GM19193 (cell line): ENCODE data around the gene GAPDH.

ENCODE experiments used
- POLR2A ChIP-seq: IDR thresholded peaks from 4 replicates; pipeline ENCODE4 v1.6.1; 2011; ENCODE audit not compliant: insufficient read depth, insufficient read length; ENCODE audit errors: extremely low read depth

Gene GAPDH

DNA sequence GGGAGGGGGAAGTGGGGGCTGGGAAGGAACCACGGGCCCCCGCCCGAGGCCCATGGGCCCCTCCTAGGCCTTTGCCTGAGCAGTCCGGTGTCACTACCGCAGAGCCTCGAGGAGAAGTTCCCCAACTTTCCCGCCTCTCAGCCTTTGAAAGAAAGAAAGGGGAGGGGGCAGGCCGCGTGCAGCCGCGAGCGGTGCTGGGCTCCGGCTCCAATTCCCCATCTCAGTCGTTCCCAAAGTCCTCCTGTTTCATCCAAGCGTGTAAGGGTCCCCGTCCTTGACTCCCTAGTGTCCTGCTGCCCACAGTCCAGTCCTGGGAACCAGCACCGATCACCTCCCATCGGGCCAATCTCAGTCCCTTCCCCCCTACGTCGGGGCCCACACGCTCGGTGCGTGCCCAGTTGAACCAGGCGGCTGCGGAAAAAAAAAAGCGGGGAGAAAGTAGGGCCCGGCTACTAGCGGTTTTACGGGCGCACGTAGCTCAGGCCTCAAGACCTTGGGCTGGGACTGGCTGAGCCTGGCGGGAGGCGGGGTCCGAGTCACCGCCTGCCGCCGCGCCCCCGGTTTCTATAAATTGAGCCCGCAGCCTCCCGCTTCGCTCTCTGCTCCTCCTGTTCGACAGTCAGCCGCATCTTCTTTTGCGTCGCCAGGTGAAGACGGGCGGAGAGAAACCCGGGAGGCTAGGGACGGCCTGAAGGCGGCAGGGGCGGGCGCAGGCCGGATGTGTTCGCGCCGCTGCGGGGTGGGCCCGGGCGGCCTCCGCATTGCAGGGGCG is at the start of gene GAPDH:
Gene GAPDH, plus strand, starts transcription at position 595 of the 772 bp plus-strand sequence. CDS start 316 bp downstream, outside the sequence.
- peak; percentile 100 for TF ChIP-seq POLR2A

DNA sequence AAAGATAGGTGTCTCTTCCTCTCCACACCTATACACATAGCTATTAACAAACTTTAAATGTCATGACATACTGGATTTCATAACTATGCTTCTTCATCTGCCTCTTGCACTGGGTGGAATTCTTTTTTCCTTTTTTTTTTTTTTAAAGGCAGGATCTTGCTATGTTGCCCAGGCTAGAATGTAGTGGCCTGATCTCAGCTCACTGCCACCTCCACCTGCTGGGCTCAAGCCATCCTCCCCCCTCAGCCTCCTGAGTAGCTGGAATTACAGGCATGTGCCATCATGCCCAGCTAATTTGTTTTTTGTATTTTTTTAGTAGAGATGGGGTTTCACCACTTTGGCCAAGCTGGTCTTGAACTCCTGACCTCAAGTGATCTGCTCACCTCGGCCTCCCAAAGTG is 46.1 kb upstream of the GAPDH start:
- TF ChIP-seq POLR2A = no peak

DNA sequence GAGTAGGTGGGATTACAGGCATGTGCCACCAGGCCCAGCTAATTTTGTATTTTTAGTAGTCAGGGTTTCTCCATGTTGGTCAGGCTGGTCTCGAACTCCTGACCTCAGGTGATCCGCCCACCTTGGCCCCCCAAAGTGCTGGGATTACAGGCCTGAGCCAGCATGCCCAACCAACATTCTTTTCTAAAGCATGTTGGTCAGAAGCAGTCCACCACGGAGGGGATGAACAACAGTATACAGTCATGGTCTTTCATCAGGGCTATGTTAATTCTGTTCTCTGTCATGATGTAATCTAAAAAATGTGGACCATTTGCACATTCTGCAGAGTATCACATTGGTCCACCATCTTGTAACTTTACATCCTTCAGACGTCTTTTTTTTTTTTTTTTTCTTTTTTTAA is 44.9 kb upstream of the GAPDH start:
- TF ChIP-seq POLR2A = no peak

DNA sequence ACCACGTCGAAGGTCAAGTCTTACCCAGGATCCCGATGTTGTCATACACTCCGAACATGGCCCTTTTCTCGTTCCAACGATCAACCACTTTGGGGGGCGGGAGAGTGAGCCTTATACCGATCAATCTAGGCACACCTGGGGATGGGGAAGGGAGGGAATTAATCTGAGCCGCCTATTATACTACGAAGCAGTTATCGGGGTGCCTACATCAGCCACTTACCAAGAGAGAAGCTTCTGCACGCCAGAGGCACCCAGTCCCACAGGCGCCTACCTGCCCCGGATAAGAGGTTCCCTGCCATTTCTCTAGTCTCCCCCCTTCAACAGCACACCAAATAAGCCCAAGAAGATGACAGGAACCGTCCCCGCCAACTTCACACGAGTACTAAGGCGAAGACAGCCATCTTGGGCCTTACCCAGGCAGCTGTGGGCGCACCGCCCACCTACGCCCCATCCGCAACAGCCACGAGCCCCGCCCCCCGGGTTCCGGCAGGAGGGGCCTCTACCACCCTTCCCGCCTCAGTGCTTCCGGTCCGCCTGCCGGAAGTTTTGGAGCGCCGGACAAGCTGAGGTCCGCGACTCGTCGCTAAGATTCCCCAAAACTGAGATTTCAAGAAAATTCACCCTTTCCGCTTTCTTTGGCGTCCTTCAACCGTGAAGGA is 41.4 kb upstream of the GAPDH start, which contains the start of gene MRPL51:
Gene MRPL51, minus strand, starts transcription at position 425 of the 659 bp plus-strand sequence. Its CDS starts 126 bp downstream, at position 299.
- TF ChIP-seq POLR2A = peak; percentile 93

DNA sequence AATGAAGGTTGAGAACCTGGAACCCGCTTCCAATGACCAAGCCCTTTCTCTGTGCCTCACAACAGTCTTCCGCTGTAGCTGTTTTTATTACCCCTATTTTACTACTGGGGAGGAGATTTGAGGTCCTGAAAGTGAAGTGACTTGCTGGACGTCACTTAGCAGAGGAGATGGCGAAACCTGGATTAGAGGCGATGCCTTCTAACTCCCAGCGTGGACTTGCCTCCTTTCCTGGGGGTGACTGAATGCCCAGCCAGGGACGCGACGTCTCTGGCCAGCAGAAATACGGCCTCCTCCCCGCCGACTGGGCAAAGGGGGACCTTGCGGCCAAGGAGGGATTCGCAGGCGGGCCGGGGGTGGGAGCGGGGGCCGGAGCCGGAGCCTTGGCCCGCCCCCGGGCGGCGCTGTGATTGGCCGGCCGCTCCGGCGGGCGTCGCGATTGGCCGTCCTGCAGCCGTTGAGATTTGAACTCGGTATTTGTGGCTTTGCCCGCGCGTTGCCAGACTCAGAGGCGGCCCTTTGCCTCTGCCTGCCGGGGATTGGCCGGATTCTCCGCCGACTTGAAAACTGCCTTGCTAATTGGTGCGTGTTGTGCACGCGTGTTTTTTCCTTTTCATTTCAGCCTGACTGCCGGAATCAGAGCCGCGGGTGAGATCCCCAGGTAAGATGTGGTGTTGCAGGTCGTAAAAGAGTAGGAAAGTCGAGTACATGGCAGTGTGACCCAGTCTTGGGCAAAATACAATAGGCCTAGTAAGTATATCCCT is 40.6 kb upstream of the GAPDH start, which contains the start of gene NCAPD2:
Gene NCAPD2, plus strand, starts transcription at position 606 of the 761 bp plus-strand sequence. CDS start 997 bp downstream, outside the sequence.
- TF ChIP-seq POLR2A = peak; percentile 73

DNA sequence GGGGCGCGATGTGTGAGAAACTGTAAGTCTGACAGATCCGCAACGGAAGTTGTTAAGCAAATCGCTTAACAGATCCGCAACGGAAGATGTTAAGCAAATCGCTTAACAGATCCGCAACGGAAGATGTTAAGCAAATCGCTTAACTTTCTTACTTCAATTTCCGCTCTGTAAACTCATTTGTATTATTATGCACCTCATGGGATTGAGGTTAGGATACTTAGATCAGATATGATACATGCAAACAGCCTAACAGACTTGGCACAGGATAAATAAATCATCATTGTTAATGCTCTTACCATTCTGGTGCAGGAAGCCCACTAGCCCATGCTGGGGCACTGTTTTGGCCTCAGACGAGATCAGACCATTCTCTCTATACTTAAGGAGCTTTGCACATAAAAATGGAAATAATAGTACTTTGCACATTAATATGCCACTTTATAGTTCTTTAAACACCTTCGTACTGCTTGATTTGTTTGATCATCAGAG is 40.0 kb upstream of the GAPDH start:
- no peak for TF ChIP-seq POLR2A

DNA sequence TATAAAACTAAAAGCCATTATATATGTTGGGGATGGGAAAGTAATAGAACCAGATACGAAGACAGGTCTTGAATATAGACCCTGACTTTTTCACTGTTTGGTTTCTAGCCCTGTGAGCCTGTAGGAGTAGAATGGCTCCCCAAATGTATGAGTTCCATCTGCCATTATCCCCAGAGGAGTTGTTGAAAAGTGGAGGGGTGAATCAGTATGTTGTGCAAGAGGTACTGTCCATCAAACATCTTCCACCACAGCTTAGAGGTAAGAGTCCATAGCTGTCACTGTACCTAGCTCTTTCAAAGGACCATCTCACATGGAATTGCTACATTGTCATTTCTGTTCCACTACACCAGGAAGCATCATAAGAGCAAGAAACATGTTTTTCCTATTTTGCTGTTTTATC is 39.3 kb upstream of the GAPDH start:
- TF ChIP-seq POLR2A = no peak

DNA sequence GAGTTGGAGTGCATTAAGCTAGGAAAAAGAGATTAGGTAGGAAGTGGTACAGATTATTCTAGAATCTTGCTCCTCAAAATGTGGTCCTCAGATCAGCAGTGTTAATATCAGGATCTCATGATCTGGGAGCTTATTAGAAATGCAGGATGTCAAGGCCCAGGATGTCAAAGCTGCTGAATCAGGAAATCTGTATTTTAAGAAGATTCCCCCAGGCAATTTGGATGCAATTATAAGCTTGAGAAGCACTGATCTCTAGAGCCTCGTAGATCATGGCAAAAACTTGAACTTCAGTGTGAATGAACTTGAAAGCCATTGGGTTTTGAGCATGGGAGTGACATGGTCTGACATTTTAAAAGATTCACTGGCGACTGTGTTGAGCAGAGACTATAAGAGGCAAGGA is 33.9 kb upstream of the GAPDH start:
- no peak for TF ChIP-seq POLR2A

DNA sequence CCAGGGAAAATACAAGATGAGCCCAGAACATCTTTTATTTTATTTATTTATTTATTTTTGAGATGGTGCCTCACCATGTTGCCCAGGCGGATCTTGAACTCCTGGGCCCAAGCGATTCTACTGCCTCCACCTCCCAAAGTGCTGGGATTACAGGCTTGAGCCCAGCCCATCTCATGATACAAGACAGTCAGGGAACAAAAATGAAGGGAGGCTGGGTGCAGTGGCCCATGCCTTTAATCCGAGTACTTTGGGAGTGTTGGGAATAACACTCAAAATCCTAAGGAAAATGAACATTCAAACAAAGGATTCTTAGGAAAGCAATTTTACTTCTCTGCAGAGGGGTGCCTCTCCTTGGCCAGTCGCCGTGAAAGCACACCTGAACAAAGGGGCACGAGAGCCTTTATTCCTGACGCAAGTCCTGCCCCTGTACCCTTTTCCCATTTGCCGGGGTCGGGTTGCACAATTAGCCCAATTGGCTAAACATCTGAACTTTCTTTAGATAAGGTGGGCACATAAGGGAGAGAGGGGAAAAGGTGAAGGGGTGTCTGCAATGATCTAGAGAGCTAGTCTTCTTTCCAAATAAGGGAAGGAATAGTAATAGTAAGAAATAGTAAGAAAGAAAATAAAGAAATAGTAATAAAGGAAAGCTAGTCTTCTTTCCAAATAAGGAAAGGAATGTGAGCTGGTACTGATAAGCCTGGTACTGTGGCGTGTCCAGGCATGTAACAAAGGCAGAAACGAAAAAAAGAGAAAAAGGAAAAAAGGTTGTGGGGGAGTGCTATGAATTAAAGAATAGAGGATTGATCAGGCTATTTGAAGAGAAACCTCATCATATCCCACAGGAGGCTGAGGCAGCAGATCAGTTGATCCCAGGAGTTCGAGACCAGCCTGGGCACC is 27.0 kb upstream of the GAPDH start:
- TF ChIP-seq POLR2A = no peak

DNA sequence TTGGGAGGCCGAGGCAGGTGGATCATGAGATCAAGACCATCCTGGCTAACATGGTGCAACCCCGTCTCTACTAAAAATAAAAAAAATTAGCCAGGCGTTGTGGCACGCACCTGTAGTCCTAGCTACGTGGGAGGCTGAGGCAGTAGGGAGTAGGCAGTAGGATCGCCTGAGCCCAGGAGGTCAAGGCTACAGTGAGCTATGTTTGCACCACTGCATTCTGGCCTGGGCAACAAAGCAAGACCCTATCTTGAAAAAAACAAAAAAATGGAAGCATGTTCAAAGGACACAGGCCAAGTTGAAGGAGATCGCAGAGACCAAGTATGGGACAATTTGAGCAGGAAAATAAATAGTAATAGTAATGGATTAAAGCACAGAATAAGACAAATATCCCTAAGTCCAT is 26.2 kb upstream of the GAPDH start:
- TF ChIP-seq POLR2A = no peak

DNA sequence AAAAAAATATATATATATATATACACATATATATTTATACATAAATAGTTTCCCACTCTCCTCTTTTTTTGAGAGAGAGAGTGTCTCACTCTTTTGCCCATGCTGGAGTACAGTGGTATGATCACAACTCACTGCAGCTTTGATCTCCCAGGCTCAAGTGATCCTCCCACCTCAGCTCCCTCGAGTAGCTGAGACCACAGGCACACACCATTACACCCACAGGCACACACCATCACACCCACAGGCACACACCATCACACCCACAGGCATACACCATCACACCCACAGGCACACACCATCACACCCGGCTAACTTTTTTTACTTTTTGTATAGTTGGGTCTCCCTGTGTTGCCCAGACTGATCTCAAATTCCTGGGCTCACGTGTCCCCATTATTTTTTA is 14.1 kb upstream of the GAPDH start:
- TF ChIP-seq POLR2A = no peak

DNA sequence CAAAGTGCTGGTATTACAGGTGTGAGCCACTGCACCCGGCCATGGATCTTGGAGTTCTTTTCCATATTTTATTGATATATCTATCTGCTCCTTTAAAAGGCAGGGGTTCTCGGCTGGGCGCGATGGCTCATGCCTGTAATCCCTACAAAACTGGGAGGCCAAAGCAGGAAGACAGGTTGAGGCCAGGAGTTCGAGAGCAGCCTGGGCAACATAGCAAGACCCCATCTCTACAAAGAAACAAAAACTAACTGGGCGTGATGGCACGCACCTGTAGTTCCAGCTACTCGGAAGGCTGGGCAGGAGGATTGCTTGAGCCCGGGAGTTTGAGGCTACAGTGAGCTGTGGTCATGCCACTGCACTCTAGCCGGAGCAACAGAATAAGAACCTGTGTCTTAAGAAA is 12.1 kb upstream of the GAPDH start:
- no peak for TF ChIP-seq POLR2A

DNA sequence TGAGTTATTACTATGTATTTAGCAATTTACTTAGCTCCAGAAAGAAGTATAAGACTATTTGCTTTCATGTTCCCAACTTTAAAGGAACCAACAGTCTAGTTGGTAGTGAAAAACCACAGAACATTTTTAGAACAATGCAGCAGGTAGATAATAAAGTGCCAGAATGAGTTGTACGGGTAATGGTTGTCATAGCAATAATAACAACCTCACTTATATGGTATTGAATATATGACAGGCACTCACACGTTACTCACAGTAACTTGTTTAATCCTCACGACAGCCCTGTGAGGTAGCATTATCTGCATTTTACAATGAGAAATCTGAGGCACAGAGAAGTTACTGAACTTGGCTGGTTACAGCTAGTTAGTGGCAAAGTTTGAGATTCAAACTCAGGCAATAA is 10.6 kb upstream of the GAPDH start:
- TF ChIP-seq POLR2A = no peak

DNA sequence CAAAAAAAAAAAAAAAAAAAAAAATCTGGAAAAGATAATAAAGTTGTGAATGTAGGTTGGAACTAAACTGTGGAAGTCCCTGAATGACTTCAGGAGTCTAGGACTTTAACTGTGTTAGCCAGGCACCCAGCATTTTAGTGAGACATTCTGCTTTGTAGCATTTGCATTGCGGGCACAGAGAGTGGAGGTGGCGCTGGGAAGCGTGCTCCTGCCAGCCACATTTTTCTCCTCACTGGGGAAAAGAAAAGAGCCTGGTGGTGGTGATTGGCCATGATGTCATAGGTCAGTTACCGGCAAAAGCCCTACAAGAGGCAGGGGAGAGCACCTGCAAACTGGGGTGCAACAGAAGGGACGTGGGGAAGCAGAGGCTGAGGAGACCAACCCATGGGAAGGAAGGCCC is 9.7 kb upstream of the GAPDH start:
- no peak for TF ChIP-seq POLR2A
